Esophagus muscularis mucosa (tissue), 4 donors: ENCODE data around the gene PHF21A.

Experiments used
- EP300 ChIP-seq: sonication (generic); formaldehyde crosslinking; IDR thresholded peaks from one replicate; pipeline ENCODE4 v1.6.1; 2017; ENCODE audit warnings: antibody characterized with exemption
- POLR2A ChIP-seq: fragments of 450-650 bp; IDR thresholded peaks from one replicate; pipeline ENCODE4 v1.6.1; 2017; ENCODE audit warnings: antibody characterized with exemption, moderate library complexity, mild to moderate bottlenecking, low read depth
- TF ChIP-seq, protein P1 (sequence below), 3 experiments: fragments of 200-600 bp in 2 of 3; fragments of 450-650 bp in 1 of 3; sonication (generic) in 2 of 3; IDR thresholded peaks; one replicate each; pipeline ENCODE4 v1.5.1; 2017 to 2019; ENCODE audit warnings: antibody characterized with exemption in 3 of 3, mild to moderate bottlenecking in 2 of 3, moderate library complexity in 1 of 3

DNA sequence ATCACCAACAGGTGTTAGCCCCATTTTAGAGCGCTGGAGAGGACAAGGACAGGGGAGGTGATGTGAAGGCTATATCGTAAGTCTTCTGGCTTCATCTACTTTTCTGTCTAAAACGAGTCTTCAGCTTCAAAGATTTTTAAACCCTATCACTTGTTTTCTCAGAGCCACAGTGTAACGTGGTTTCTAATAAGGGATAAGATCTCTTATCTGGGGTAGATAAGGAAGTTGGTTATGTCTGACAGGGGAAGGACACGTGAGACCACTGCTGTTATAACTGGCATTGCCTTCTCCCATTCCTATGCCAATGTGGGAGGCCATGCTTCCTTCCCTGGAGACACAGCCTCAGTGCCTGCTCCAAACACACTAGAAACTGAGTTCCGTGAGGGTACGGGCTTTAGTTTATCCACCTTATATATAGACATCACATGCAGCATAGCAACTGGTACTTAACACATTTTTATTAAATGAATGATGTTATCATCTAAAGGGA lies 159.5 kb downstream of the PHF21A start:
- TF ChIP-seq POLR2A (no peak), EP300 (no peak)
- TF ChIP-seq, protein P1, sequence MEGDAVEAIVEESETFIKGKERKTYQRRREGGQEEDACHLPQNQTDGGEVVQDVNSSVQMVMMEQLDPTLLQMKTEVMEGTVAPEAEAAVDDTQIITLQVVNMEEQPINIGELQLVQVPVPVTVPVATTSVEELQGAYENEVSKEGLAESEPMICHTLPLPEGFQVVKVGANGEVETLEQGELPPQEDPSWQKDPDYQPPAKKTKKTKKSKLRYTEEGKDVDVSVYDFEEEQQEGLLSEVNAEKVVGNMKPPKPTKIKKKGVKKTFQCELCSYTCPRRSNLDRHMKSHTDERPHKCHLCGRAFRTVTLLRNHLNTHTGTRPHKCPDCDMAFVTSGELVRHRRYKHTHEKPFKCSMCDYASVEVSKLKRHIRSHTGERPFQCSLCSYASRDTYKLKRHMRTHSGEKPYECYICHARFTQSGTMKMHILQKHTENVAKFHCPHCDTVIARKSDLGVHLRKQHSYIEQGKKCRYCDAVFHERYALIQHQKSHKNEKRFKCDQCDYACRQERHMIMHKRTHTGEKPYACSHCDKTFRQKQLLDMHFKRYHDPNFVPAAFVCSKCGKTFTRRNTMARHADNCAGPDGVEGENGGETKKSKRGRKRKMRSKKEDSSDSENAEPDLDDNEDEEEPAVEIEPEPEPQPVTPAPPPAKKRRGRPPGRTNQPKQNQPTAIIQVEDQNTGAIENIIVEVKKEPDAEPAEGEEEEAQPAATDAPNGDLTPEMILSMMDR (IDR thresholded peaks at IDR 0.05), result no peak
